H1 (cell line): ENCODE results near the gene NIPSNAP2. TPM values are rescaled to one million over a fixed set of nuclear protein-coding genes. Genes with fewer than 3 reads are reported as not detected.

Source experiments
- CTCF ChIA-PET: fragments of 300-600 bp; sonication (Branson Sonifier 250); formaldehyde crosslinking; loops from one replicate; lab custom pipeline; 2021; ENCODE audit not compliant: partially characterized antibody; lab: Charles Lee
- POLR2A ChIA-PET: fragments of 300-600 bp; sonication (Branson Sonifier 250); formaldehyde crosslinking; loops from one replicate; lab custom pipeline; 2021; ENCODE audit warnings: inconsistent platforms; ENCODE audit not compliant: partially characterized antibody; lab: Charles Lee
- DNase-seq, 2 experiments: peaks; one replicate each; pipeline versions ENCODE4 v3.0.0 to v3.0.0-alpha.2; 2010 to 2022; ENCODE audit warnings: low spot score in 2 of 2, low read depth in 1 of 2, mixed read lengths in 1 of 2
- FAIRE-seq: peaks from 2 replicates; lab custom pipeline; 2011; peaks lifted over from hg19 to GRCh38; lab: Jason Lieb, UNC
- H2AFZ ChIP-seq: 2 replicates; pipeline ENCODE4 v1.8.1; 2012; ENCODE audit warnings: low read length, inconsistent platforms
- H2AK5ac ChIP-seq: 2 replicates; pipeline ENCODE4 v1.6.1; 2013; ENCODE audit warnings: low read depth, low read length
- H2BK120ac ChIP-seq: replicated peaks from 2 replicates; pipeline ENCODE3; 2013; ENCODE audit warnings: low read depth, low read length, inconsistent platforms
- H2BK12ac ChIP-seq: 2 replicates; pipeline ENCODE4 v1.6.1; 2013; ENCODE audit warnings: low read depth, low read length
- H2BK15ac ChIP-seq: 2 replicates; pipeline ENCODE4 v1.6.1; 2013; ENCODE audit warnings: low read length
- H2BK20ac ChIP-seq: 2 replicates; pipeline ENCODE4 v1.6.1; 2013; ENCODE audit warnings: low read length
- H2BK5ac ChIP-seq: 2 replicates; pipeline ENCODE4 v1.6.1; 2013; ENCODE audit warnings: low read depth, low read length
- H3K14ac ChIP-seq: 2 replicates; pipeline ENCODE4 v1.6.1; 2013; ENCODE audit warnings: inconsistent platforms; ENCODE audit not compliant: insufficient read length
- H3K18ac ChIP-seq: 2 replicates; pipeline ENCODE4 v1.6.1; 2013; ENCODE audit warnings: low read length; ENCODE audit errors: extremely low read depth
- H3K23ac ChIP-seq: 2 replicates; pipeline ENCODE4 v1.6.1; 2013; ENCODE audit warnings: inconsistent platforms; ENCODE audit not compliant: insufficient read length
- H3K23me2 ChIP-seq: 2 replicates; pipeline ENCODE4 v1.6.1; 2013; ENCODE audit warnings: low read depth, low read length
- H3K27ac ChIP-seq: 2 replicates; pipeline ENCODE4 v1.6.1; 2011; ENCODE audit warnings: low read depth, low read length, inconsistent platforms
- H3K27me3 ChIP-seq, 4 experiments: replicated peaks in 1 of 4; 1 replicate in 1 of 4; 2 replicates in 3 of 4; pipeline versions ENCODE4 v1.6.1 to v1.8.1; 2011 to 2013; ENCODE audit warnings: low read length in 3 of 4, mild to moderate bottlenecking in 3 of 4, inconsistent platforms in 2 of 4, mixed read lengths in 2 of 4, moderate library complexity in 1 of 4; ENCODE audit not compliant: control insufficient read depth in 3 of 4, insufficient read depth in 3 of 4; ENCODE audit errors: extremely low read depth in 1 of 4
- H3K36me3 ChIP-seq, 4 experiments: 2 replicates each; pipeline versions ENCODE4 v1.6.1 to v1.8.1; 2011 to 2013; ENCODE audit warnings: mild to moderate bottlenecking in 4 of 4, low read length in 3 of 4, moderate library complexity in 2 of 4, control low read depth in 1 of 4, inconsistent platforms in 1 of 4; ENCODE audit not compliant: insufficient read depth in 4 of 4, control insufficient read depth in 2 of 4
- H3K4ac ChIP-seq: replicated peaks from 2 replicates; pipeline ENCODE3; 2013; ENCODE audit warnings: low read length, low read depth, mixed read lengths, inconsistent platforms; ENCODE audit not compliant: insufficient read length
- H3K4me1 ChIP-seq, 4 experiments: replicated peaks in 1 of 4; 1 replicate in 1 of 4; 2 replicates in 3 of 4; pipeline versions ENCODE4 v1.6.1 to v1.8.1; 2011 to 2013; ENCODE audit warnings: low read length in 3 of 4, inconsistent platforms in 2 of 4, mixed read lengths in 1 of 4; ENCODE audit not compliant: insufficient read depth in 4 of 4, control insufficient read depth in 3 of 4
- H3K4me2 ChIP-seq, 2 experiments: 2 replicates each; pipeline versions ENCODE4 v1.6.1 to v1.8.1; 2011 to 2013; ENCODE audit warnings: low read depth in 2 of 2, low read length in 2 of 2, control low read depth in 1 of 2, inconsistent platforms in 1 of 2, mild to moderate bottlenecking in 1 of 2; ENCODE audit not compliant: insufficient read depth in 1 of 2
- H3K4me3 ChIP-seq, 4 experiments: fragments of 200-600, 300-600 bp in 1 of 4; sonication (generic), shearing (Covaris generic), sonication (Bioruptor Twin) in 1 of 4; 2 replicates each; pipeline versions ENCODE4 v1.5.1 to v1.8.1; 2011 to 2016; ENCODE audit warnings: low read length in 4 of 4, low read depth in 3 of 4, control low read depth in 2 of 4, inconsistent platforms in 2 of 4, mild to moderate bottlenecking in 2 of 4, mixed read lengths in 1 of 4, moderate library complexity in 1 of 4; ENCODE audit not compliant: insufficient read depth in 2 of 4; ENCODE audit errors: extremely low read depth in 1 of 4
- H3K56ac ChIP-seq: replicated peaks from 2 replicates; pipeline ENCODE3; 2013; ENCODE audit warnings: low read depth, mild to moderate bottlenecking, mixed read lengths, low read length, inconsistent platforms; ENCODE audit not compliant: insufficient read length
- H3K79me1 ChIP-seq: 2 replicates; pipeline ENCODE4 v1.6.1; 2013; ENCODE audit warnings: low read depth, low read length, control low read depth
- H3K79me2 ChIP-seq, 2 experiments: 2 replicates each; pipeline versions ENCODE4 v1.6.1 to v1.8.1; 2012 to 2013; ENCODE audit warnings: low read length in 2 of 2, mild to moderate bottlenecking in 2 of 2, inconsistent platforms in 1 of 2; ENCODE audit not compliant: insufficient read depth in 2 of 2, control insufficient read depth in 1 of 2
- H3K9ac ChIP-seq, 4 experiments: replicated peaks in 1 of 4; 1 replicate in 1 of 4; 2 replicates in 3 of 4; pipeline versions ENCODE4 v1.6.1 to v1.8.1; 2011 to 2013; ENCODE audit warnings: low read depth in 3 of 4, low read length in 3 of 4, control low read depth in 2 of 4, mild to moderate bottlenecking in 2 of 4, moderate library complexity in 2 of 4, inconsistent platforms in 1 of 4; ENCODE audit errors: extremely low read depth in 1 of 4
- H3K9me3 ChIP-seq, 2 experiments: 2 replicates each; pipeline versions ENCODE4 v1.6.1 to v1.8.1; 2012 to 2013; ENCODE audit warnings: mild to moderate bottlenecking in 2 of 2, moderate library complexity in 2 of 2, control low read depth in 1 of 2, inconsistent platforms in 1 of 2, low read depth in 1 of 2, low read length in 1 of 2, mixed read lengths in 1 of 2; ENCODE audit not compliant: insufficient read depth in 2 of 2
- H4K20me1 ChIP-seq, 2 experiments: replicated peaks in 1 of 2; 2 replicates each; pipeline versions ENCODE3 to v1.8.1; 2011 to 2013; ENCODE audit warnings: inconsistent platforms in 2 of 2, low read length in 2 of 2, mild to moderate bottlenecking in 1 of 2; ENCODE audit not compliant: insufficient read depth in 2 of 2, control insufficient read depth in 1 of 2
- H4K5ac ChIP-seq: 2 replicates; pipeline ENCODE4 v1.6.1; 2013; ENCODE audit warnings: low read length, low read depth, mixed read lengths, inconsistent platforms; ENCODE audit not compliant: insufficient read length
- H4K8ac ChIP-seq: 2 replicates; pipeline ENCODE4 v1.8.0; 2013; ENCODE audit warnings: mild to moderate bottlenecking, moderate library complexity, low read length, inconsistent platforms; ENCODE audit not compliant: insufficient read depth; ENCODE audit errors: extremely low read depth
- H4K91ac ChIP-seq: replicated peaks from 2 replicates; pipeline ENCODE3; 2013; ENCODE audit warnings: low read length, mixed read lengths, inconsistent platforms; ENCODE audit not compliant: insufficient read length
- CHD2 ChIP-seq: IDR thresholded peaks from 2 replicates; pipeline ENCODE4 v1.6.1; 2012; ENCODE audit warnings: low read length, improper control_type of control experiment
- E2F6 ChIP-seq: IDR thresholded peaks from 2 replicates; pipeline ENCODE4 v1.6.1; 2012; ENCODE audit warnings: inconsistent platforms
- FOSL1 ChIP-seq: IDR thresholded peaks from 2 replicates; pipeline ENCODE4 v1.6.1; 2011; ENCODE audit warnings: mild to moderate bottlenecking, low read depth, low read length, moderate library complexity; ENCODE audit not compliant: insufficient read depth
- HDAC2 ChIP-seq, 2 experiments: fragments of 300-600 bp in 1 of 2; sonication (generic) in 1 of 2; IDR thresholded peaks; 2 replicates each; pipeline ENCODE4 v1.6.1; 2011 to 2012; ENCODE audit warnings: low read depth in 2 of 2, low read length in 2 of 2, mild to moderate bottlenecking in 2 of 2, moderate library complexity in 2 of 2, borderline replicate concordance in 1 of 2, inconsistent platforms in 1 of 2
- JUND ChIP-seq: IDR thresholded peaks from 2 replicates; pipeline ENCODE4 v1.6.1; 2011; ENCODE audit warnings: mild to moderate bottlenecking, improper control_type of control experiment, low read length
- KDM1A ChIP-seq: fragments of 200-600, 300-600 bp; sonication (generic); IDR thresholded peaks from 2 replicates; pipeline ENCODE4 v1.7.1; 2016; ENCODE audit warnings: mild to moderate bottlenecking, low read length, borderline replicate concordance
- KDM5A ChIP-seq: fragments of 200-600 bp; IDR thresholded peaks from 2 replicates; pipeline ENCODE4 v1.7.1; 2012; ENCODE audit warnings: mild to moderate bottlenecking, low read length, inconsistent platforms, mixed read lengths
- RAD21 ChIP-seq, 2 experiments: IDR thresholded peaks in 1 of 2; conservative IDR thresholded peaks in 1 of 2; 2 replicates each; pipeline ENCODE4 v1.6.1; 2011; ENCODE audit warnings: low read depth in 2 of 2, low read length in 2 of 2, improper control_type of control experiment in 1 of 2, inconsistent platforms in 1 of 2, mild to moderate bottlenecking in 1 of 2, moderate library complexity in 1 of 2
- RFX5 ChIP-seq: IDR thresholded peaks from 2 replicates; pipeline ENCODE4 v1.6.1; 2011; ENCODE audit warnings: low read depth, low read length, improper control_type of control experiment, borderline replicate concordance
- SP4 ChIP-seq: IDR thresholded peaks from 2 replicates; pipeline ENCODE4 v1.6.1; 2012; ENCODE audit warnings: low read length, inconsistent platforms
- TAF7 ChIP-seq: optimal IDR thresholded peaks from 2 replicates; pipeline ENCODE3; 2011; ENCODE audit warnings: low read depth, mild to moderate bottlenecking, inconsistent platforms, low read length, moderate library complexity, borderline replicate concordance
- USF2 ChIP-seq: IDR thresholded peaks from 2 replicates; pipeline ENCODE4 v1.6.1; 2011; ENCODE audit warnings: low read length, improper control_type of control experiment
- WGBS, 2 experiments: shearing (Covaris generic) in 1 of 2; methylation state at CpG; one replicate each; pipeline versions ENCODE4 v1.1.6 to v1.1.7; 2013 to 2015; ENCODE audit warnings: low lambda C conversion rate in 2 of 2, mixed read lengths in 2 of 2, inconsistent platforms in 1 of 2, low coverage in 1 of 2, missing lambda C conversion rate in 1 of 2; ENCODE audit not compliant: insufficient replicate concordance in 2 of 2, insufficient coverage in 1 of 2, insufficient read length in 1 of 2; ENCODE audit errors: extremely low coverage in 1 of 2, missing lambda C conversion rate in 1 of 2; 5-methylcytosine and 5-hydroxymethylcytosine counted together
- polyA plus RNA-seq, 7 experiments: library from polyadenylated mRNA; depleted of rRNA in 3 of 7; stranded (reverse) in 5 of 7; unstranded in 2 of 7; fragments of >200 nt in 5 of 7; fragments of 200-250 nt in 2 of 7; gene quantifications; 1 replicate in 5 of 7; 2 replicates in 1 of 7; 4 replicates in 1 of 7; pipeline versions ENCODE4 v1.2.1 to v1.2.3, GENCODE V29; 2011 to 2013; ENCODE audit warnings: missing spikeins in 2 of 7, mixed read lengths in 2 of 7
- total RNA-seq: library from RNA; stranded (reverse); fragmentation: NEBNext Ultra II Directional; extraction: Animal tissue kit (Norgen Biotek cat#: 25700); gene quantifications from 2 replicates; pipeline ENCODE4 v1.2.1, GENCODE V29; 2021

The NIPSNAP2 gene
- total and polyA plus RNA-seq, 2 of the 8 experiments (the other 6 are each of a cell fraction or from before 2014, with no cell fraction given), result 31.1 to 45.2 TPM

- Histone ChIP-seq H3K18ac (no peak overlapping the region), H4K5ac (no peak overlapping the region), H2BK120ac (no peak overlapping the region), H3K36me3 (no peaks in the 10 kb centered on the region), H3K79me1 (peaks cover 6% of the 10 kb centered on the region), H3K9ac (no peak overlapping the region), H4K20me1 (peaks cover 2 to 7% of the 10 kb centered on the region in 2 experiments), H2BK15ac (no peak overlapping the region), H3K79me2 (peaks cover under 1 to 26% of the 10 kb centered on the region in 2 experiments; a peak in 3 of 4 replicates), H2BK5ac (no peak overlapping the region), H3K4me1 (peaks cover 0 to 5% (median 1%) of the 10 kb centered on the region in 4 experiments; a peak in 2 of 7 replicates), H3K4me2 (no peak overlapping the region), H3K56ac (no peak overlapping the region), H3K23ac (no peak overlapping the region), H4K91ac (no peak overlapping the region), H4K8ac (no peak overlapping the region), H3K27ac (no peak overlapping the region), H2AK5ac (no peak overlapping the region), H2AFZ (no peak overlapping the region), H2BK12ac (no peak overlapping the region), H3K14ac (no peak overlapping the region), H3K23me2 (no peaks in the 10 kb centered on the region), H2BK20ac (no peak overlapping the region), H3K4ac (no peak overlapping the region), H3K4me3 (no peak overlapping the region), H3K9me3 (no peaks in the 10 kb centered on the region), H3K27me3 (no peaks in the 10 kb centered on the region)
- CTCF ChIA-PET, result no interaction called here
- WGBS, 2 experiments, result 84% methylated on average over 8 of the region's 8 CpGs; no CpG with 5 or more reads in 1 of the 2 experiments
- no peak for DNase-seq
- no peak for FAIRE-seq
- POLR2A ChIA-PET, result interaction anchor here (0.6 to 2.0 kb wide), 3 partner anchors 9 to 63 kb away, joined by 3 to 7 read pairs (median 6); no protein-coding TSS in a partner anchor
- no peak for TF ChIP-seq HDAC2 (IDR thresholded peaks at IDR 0.05; ENCODE audit: borderline replicate concordance in 1 of 2, low read depth in 2 of 2, low read length in 2 of 2)
- TF ChIP-seq JUND, result no peak
- no peak for TF ChIP-seq KDM1A
- TF ChIP-seq CHD2, result no peak
- no peak for TF ChIP-seq RAD21 (IDR thresholded peaks at IDR 0.05 in 1 of 2, conservative IDR thresholded peaks at IDR 0.05 in 1 of 2; ENCODE audit: low read depth in 2 of 2, low read length in 2 of 2)
- no peak for TF ChIP-seq E2F6
- TF ChIP-seq SP4, result no peak
- no peak for TF ChIP-seq RFX5
- no peak for TF ChIP-seq TAF7
- no peak for TF ChIP-seq FOSL1
- TF ChIP-seq KDM5A, result no peak
- no peak for TF ChIP-seq USF2
Measured at GRCh38 chr7:55970978-55971377, 6.6 kb downstream of the NIPSNAP2 start.
